T-helper 2 cell (primary cell): ENCODE results near the gene SEC31B.

ENCODE experiments used
- DNase-seq, 5 experiments: peaks; one replicate each; pipeline versions ENCODE4 v3.0.0 to v3.0.0-alpha.2; 2012 to 2022
- total RNA-seq, 2 donors: gene quantifications; one replicate each; lab custom pipeline; 2026; lab: John Stamatoyannopoulos, UW

Gene SEC31B, protein sequence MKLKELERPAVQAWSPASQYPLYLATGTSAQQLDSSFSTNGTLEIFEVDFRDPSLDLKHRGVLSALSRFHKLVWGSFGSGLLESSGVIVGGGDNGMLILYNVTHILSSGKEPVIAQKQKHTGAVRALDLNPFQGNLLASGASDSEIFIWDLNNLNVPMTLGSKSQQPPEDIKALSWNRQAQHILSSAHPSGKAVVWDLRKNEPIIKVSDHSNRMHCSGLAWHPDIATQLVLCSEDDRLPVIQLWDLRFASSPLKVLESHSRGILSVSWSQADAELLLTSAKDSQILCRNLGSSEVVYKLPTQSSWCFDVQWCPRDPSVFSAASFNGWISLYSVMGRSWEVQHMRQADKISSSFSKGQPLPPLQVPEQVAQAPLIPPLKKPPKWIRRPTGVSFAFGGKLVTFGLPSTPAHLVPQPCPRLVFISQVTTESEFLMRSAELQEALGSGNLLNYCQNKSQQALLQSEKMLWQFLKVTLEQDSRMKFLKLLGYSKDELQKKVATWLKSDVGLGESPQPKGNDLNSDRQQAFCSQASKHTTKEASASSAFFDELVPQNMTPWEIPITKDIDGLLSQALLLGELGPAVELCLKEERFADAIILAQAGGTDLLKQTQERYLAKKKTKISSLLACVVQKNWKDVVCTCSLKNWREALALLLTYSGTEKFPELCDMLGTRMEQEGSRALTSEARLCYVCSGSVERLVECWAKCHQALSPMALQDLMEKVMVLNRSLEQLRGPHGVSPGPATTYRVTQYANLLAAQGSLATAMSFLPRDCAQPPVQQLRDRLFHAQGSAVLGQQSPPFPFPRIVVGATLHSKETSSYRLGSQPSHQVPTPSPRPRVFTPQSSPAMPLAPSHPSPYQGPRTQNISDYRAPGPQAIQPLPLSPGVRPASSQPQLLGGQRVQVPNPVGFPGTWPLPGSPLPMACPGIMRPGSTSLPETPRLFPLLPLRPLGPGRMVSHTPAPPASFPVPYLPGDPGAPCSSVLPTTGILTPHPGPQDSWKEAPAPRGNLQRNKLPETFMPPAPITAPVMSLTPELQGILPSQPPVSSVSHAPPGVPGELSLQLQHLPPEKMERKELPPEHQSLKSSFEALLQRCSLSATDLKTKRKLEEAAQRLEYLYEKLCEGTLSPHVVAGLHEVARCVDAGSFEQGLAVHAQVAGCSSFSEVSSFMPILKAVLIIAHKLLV
- total RNA-seq, result 61.6 to 70.8 reads per million in 2 donors

- DNase-seq, result no peak
These were observed at the start of gene SEC31B for GRCh38 chr10:100519311-100520051. TSS of gene SEC31B (minus strand) at chr10:100519861. CDS start at chr10:100516952, 2,909 bp downstream.

DNA sequence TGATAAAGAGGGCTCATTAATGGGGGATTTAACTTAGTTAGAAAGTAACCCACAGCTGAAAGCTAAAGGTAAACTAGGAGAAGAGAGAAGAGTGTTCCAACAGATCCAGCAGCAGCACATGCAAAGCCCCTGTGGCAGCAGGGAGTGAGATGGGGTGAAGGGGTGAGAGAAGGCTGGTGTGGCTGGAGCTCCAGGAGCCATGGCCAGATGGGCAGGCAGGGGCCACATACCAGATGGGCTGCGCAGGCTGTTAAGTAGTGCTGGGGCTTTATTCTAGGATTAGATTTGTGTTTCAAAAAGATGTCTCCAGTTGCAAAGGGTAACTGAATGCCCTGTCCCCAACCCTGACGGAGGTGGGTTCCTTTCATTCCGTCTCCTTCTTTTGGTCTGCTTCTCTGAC, 49.3 kb upstream of the SEC31B start:
- no peak for DNase-seq

DNA sequence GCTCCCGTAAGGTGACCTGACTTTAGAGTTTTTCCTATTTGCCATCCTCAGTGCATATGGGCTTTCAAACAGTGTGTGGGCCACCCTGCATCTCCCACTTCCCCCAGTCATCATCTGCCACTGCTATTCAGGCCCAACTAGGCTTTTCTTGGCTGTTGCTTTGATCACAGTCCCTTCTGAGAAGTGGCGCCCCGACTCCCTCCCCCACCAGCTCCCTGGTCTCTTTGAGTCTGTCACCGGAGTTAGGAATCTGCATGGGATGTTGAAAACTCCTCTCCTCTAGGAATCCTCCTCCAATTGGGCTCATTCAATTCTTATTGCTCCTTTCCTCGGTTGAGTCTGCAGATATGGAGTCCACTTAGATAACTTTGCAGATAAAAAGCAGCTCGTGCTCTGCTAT, 48.2 kb upstream of the SEC31B start:
- DNase-seq, result no peak

- DNase-seq, result no peak
These were observed 47.6 kb upstream of the SEC31B start for GRCh38 chr10:100567249-100567648.

- DNase-seq, result no peak
These were observed 46.9 kb upstream of the SEC31B start for GRCh38 chr10:100566561-100566960.

DNA sequence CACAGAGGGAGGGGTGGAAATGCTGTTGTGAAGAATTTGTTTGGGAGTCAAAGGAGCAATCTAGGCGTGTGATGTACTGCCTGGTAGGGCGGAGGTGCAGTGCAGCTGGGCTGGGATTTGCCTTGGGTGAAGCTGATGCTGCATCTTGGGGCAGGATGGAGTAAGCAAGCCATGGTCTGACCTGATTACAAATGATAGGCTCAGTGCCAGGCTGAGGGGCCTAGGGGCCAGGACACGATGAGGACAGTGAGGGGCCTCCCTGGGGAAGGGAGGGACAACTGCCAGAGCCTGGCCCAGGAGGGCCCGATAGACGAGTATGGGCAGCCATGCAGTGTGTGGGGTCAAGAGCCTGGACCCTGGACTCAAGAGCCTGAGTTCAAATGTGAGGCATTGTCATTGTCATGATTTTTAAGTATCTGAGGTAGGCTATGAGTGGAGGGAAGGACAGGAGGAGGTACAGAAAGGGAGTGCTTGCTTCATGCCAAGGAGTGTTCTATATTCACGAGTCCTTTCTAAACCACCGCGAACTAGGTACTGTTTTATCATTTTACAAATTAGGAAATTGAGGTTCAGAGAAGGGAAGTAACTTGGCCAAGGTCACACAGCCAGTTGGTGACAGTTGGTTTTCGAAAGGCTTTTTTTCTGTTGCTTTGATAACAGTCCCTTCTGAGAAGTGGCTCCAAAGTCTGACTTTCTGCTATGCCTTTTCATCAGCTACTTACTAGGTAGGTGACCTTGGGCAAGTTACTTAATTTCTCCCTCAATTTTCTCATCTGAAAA, 45.7 kb upstream of the SEC31B start:
- no peak for DNase-seq

DNA sequence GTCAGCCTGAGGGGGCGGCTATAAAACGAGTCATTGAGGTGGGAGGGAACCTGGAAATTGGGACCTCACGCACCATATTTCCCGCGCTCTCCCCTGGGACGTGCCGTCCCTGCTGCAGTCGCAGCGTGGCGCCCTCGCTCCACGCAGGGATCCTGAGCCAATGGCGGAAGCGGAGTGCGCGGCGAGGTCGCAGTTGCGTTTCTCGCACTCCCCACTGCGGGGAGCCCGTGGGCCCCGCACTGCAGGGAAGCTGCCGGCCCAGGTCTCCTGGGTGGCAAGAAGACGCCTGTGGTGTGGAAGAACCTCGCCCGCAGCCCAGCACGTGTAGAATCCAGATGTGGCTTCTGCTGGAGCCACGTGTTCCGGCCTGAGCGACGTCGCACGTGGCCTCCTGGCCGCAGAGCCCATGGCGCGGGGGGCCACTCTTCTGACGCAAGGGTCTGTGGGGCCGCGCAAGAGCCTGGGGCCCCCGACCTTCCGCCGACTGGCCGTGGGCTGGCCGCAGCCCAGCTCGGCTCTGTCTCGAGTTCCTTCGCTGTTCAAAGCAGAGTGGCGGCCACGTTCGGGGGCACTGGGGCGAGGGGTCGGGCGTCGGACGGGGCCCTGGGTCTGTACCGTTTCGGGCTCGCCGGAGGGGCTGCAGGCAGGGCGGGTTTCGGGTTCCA, 42.5 kb upstream of the SEC31B start:
- DNase-seq, result peak; percentile 49 to 83 (median 66)

DNA sequence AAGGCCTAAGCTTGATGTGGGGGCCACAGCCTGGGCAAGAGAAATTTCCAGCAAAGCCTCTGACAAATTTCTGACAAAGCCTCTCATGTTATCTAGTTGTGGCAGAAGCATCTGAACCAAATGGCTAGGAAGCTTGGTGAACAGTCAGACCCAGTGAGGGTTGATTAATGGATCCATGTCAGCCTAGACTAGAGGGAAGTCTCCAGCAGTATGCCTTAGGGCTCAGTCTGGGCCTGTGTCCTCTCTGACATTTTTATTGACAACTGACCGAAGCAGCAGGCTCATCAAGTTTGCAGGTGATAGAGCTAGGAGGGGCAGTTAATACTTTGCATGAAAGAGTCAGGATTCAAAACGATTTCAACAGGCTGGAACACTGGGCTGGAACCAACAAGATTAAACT, 41.3 kb upstream of the SEC31B start:
- no peak for DNase-seq

GRCh38 chr10:100560248-100560647, 40.6 kb upstream of the SEC31B start:
- no peak for DNase-seq

- DNase-seq, result no peak
These were observed 35.2 kb upstream of the SEC31B start for GRCh38 chr10:100554902-100555301.

DNA sequence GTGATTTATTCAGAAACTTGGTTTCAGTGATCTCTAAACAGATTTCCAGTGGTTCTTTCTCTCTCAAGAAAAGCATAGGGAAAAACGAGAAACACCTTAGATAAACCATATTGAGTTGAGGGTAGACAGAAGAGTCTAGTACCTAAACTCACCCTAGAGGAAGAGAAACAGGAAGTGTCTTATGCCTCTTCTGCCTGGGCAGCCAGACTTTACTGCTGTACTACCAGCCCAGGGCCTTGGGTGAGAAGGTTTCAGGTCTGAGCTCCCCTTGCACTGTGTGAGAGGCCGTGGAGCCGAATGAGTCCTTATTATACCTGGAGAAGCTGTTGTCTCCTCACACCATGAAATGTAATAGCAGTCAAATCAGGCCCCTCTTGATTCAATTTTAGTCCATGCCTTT, 34.3 kb upstream of the SEC31B start:
- DNase-seq, result no peak

DNA sequence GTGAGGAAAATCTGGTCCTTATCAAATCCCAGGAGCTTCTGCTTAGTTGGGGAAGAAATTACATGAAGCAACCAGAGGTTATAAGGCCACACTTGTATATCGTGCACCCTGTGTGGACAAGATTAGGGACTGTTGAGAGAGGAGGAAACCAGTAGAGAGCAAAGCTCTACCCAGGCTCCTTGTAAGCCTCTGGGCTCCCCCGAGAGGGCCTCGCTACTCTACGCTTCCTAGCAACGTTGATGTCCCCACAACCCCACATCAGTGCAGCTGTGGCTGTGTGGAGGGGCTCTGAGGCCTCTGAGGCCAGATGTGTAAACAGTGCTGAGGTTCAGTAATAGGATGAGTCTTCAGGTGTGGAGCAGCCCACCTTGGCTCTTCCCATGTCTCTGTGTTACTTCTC, 32.1 kb upstream of the SEC31B start:
- DNase-seq, result no peak

- DNase-seq, result no peak
These were observed 31.5 kb upstream of the SEC31B start for GRCh38 chr10:100551196-100551595.

DNA sequence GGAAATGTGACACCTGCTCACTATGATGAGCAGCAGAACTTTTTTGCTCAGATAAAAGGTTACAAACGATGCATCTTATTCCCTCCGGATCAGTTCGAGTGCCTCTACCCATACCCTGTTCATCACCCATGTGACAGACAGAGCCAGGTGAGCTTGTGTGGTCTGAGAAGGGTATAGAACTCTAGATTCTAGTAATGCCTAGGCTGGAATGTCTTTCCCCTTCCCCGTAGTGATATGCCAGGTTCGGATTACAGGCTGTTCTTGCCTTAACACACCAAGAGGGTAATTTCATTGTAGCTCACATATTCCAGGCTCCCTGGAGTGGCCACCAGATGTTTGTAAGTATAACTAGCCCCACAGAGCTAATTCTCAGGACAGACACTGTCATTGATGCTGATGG, 25.3 kb upstream of the SEC31B start:
- no peak for DNase-seq

DNA sequence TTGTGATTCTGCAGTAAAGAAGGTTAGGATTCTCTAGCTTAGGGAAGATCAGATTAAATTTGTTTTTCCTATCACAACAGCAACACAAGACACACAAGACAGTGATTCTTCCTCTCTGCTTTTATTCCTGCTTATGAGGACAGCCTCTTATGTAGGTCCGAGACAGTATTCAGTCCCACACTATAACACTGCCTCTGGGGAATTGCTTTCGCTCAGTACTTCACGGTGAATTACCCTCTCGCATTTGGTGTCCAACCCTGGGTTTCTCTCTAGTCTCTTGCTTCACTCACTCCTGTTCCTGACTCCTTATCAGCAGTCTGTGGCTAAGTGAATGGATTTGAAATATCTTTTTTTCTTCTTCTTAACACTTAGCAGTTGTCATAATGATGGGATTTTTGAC, 17.8 kb upstream of the SEC31B start:
- no peak for DNase-seq

GRCh38 chr10:100535715-100536353, 16.2 kb upstream of the SEC31B start, which contains the start of gene HIF1AN:
TSS of gene HIF1AN (plus strand) at chr10:100535943. CDS start at chr10:100535959, 16 bp downstream.
- DNase-seq, result peak; percentile 67 to 97 (median 84)

DNA sequence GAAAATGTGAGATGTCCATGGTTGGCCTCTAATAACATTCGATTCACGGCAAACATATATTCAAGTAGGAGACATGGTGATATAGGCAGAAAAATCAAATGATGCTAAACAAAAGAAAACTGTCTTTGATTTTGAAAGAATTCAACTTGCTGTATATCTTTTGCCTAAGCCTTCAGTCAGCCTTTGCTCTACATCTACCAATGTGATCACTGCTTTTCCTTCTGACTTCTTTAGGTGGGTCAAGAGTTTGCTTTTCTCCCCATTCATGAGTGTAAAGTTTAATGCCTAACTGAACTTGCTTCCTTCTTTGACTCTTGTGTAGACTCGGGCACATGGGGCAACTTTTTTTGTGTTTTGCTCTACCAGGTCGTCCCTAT, 15.7 kb upstream of the SEC31B start:
- no peak for DNase-seq

DNA sequence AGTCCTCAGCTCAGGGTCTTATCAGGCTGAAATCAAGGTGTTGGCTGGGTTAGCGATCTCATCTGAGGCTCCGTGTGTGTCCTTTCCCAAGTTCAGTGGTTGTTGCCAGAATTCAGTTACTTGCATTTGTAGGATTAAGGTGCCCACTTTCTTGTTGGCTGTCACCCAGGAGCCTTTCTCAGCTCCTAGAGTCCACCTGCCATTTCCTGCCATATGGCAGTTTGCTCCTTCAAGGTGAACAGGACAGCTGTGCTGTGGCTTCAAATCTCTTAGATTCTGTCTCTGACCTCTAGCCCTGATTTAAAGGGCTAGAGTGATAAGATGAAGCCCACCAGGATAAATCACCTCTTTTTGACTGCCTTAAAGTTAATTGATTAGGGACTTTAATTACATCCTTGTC, 15.1 kb upstream of the SEC31B start:
- no peak for DNase-seq

- peak in 1 of 5 experiments; percentile 50 for DNase-seq
These were observed 12.1 kb upstream of the SEC31B start for GRCh38 chr10:100531761-100532160.
